Naive thymus-derived CD4-positive, alpha-beta T cell (primary cell): ENCODE results near the gene C1orf174. TPM values are rescaled to one million over a fixed set of nuclear protein-coding genes. Genes with fewer than 3 reads are reported as not detected.

ENCODE experiments used
- ATAC-seq: fragments of 150-1000 bp; cut with Tn5 transposase; 2 replicates; pipeline ENCODE4 v1.10.0; 2021; ENCODE audit warnings: mild to moderate bottlenecking, moderate library complexity
- CTCF ChIA-PET: fragments of 350-600 bp; sonication (Branson Sonifier 250); formaldehyde crosslinking; loops from one replicate; lab custom pipeline; 2021; ENCODE audit warnings: antibody characterized with exemption; lab: Charles Lee
- POLR2A ChIA-PET: fragments of 350-600 bp; sonication (Branson Sonifier 250); formaldehyde crosslinking; loops from one replicate; lab custom pipeline; 2021; ENCODE audit warnings: antibody characterized with exemption, inconsistent platforms; lab: Charles Lee
- DNase-seq, 9 donors: peaks; one replicate each; pipeline versions ENCODE4 v3.0.0 to v3.0.0-alpha.2; 2020 to 2022; ENCODE audit warnings: mixed read lengths in 1 of 9
- H3K27ac ChIP-seq: one replicate; pipeline ENCODE4 v1.7.0; 2013; ENCODE audit warnings: mild to moderate bottlenecking, low read depth, low read length, moderate library complexity
- H3K27me3 ChIP-seq, 2 donors: one replicate each; pipeline ENCODE4 v1.7.0; 2013; ENCODE audit warnings: low read length in 2 of 2, mild to moderate bottlenecking in 2 of 2, moderate library complexity in 2 of 2; ENCODE audit not compliant: control insufficient read depth in 2 of 2, insufficient read depth in 2 of 2
- H3K36me3 ChIP-seq, 3 experiments: 1 replicate in 2 of 3; 2 replicates in 1 of 3; pipeline ENCODE4 v1.7.0; 2013; ENCODE audit warnings: low read length in 3 of 3, mild to moderate bottlenecking in 3 of 3, moderate library complexity in 1 of 3; ENCODE audit not compliant: insufficient read depth in 3 of 3, control insufficient read depth in 2 of 3
- H3K4me1 ChIP-seq, 2 donors: one replicate each; pipeline ENCODE4 v1.7.0; 2013; ENCODE audit warnings: low read length in 2 of 2, mild to moderate bottlenecking in 2 of 2, moderate library complexity in 1 of 2; ENCODE audit not compliant: control insufficient read depth in 2 of 2, insufficient read depth in 2 of 2
- H3K4me3 ChIP-seq: 2 replicates; pipeline ENCODE4 v1.7.0; 2013; ENCODE audit warnings: mild to moderate bottlenecking, low read length
- H3K9me3 ChIP-seq, 3 experiments: 1 replicate in 2 of 3; 2 replicates in 1 of 3; pipeline ENCODE4 v1.7.0; 2013; ENCODE audit warnings: low read length in 3 of 3; ENCODE audit not compliant: control insufficient read depth in 2 of 3
- H3K27ac Mint-ChIP-seq, 9 donors: one replicate each; pipeline ENCODE4 v1.8.0; 2020 to 2022; ENCODE audit warnings: mixed read lengths in 9 of 9, mild to moderate bottlenecking in 8 of 9, moderate library complexity in 5 of 9, inconsistent platforms in 2 of 9
- H3K27me3 Mint-ChIP-seq, 5 donors: one replicate each; pipeline ENCODE4 v1.8.0; 2021 to 2022; ENCODE audit warnings: mixed read lengths in 5 of 5, mild to moderate bottlenecking in 1 of 5
- H3K36me3 Mint-ChIP-seq, 5 donors: one replicate each; pipeline ENCODE4 v1.8.0; 2020 to 2022; ENCODE audit warnings: mixed read lengths in 5 of 5, mild to moderate bottlenecking in 3 of 5, inconsistent platforms in 1 of 5
- H3K4me1 Mint-ChIP-seq, 7 donors: one replicate each; pipeline ENCODE4 v1.8.0; 2020 to 2022; ENCODE audit warnings: mixed read lengths in 7 of 7, mild to moderate bottlenecking in 3 of 7, inconsistent platforms in 1 of 7
- H3K4me3 Mint-ChIP-seq, 10 donors: one replicate each; pipeline ENCODE4 v1.8.0; 2020 to 2022; ENCODE audit warnings: mild to moderate bottlenecking in 10 of 10, mixed read lengths in 10 of 10, moderate library complexity in 6 of 10, inconsistent platforms in 2 of 10
- H3K9me3 Mint-ChIP-seq, 11 donors: one replicate each; pipeline ENCODE4 v1.8.0; 2020 to 2022; ENCODE audit warnings: mixed read lengths in 11 of 11, mild to moderate bottlenecking in 4 of 11, inconsistent platforms in 1 of 11, moderate library complexity in 1 of 11
- intact Hi-C, 2 donors: fragments of 100-400 bp; cut with micrococcal nuclease; formaldehyde crosslinking; loops; one replicate each; pipeline ENCODE4 v1.15.1; 2023
- polyA plus RNA-seq, 2 donors: library from polyadenylated mRNA; unstranded; fragments of 300-500 nt; fragmentation: Illumina TruSeq; gene quantifications; one replicate each; pipeline ENCODE4 v1.2.3, GENCODE V29; 2021
- total RNA-seq, 6 experiments: library from RNA in 5 of 6; stranded (reverse) in 5 of 6; gene quantifications; 1 replicate in 5 of 6; 2 replicates in 1 of 6; pipeline ENCODE4 v1.2.3 and lab custom pipeline; 2021 to 2026

Gene C1orf174
- total and polyA plus RNA-seq, 7 experiments from 2014 or later, result 17.0 to 34.7 (median 27.1) TPM

GRCh38 chr1:3890389-3891328 is 9.4 kb downstream of the C1orf174 start:
- H3K9me3 ChIP-seq, result no peaks in the 10 kb centered on the region
- CTCF ChIA-PET, result no interaction called here
- Mint-ChIP-seq H3K4me1 (peaks cover 0 to 20% (median 6%) of the 10 kb centered on the region in 7 donors), H3K27ac (peak overlapping the region in 4 of 9 donors; percentile 55 to 77 (median 68)), H3K36me3 (peaks cover 4 to 40% (median 11%) of the 10 kb centered on the region in 5 donors), H3K27me3 (no peaks in the 10 kb centered on the region), H3K4me3 (peak overlapping the region in 2 of 10 donors; percentile 48 to 49), H3K9me3 (no peaks in the 10 kb centered on the region)
- H3K4me3 ChIP-seq, result no peak overlapping the region
- no peak overlapping the region for H3K27ac ChIP-seq
- peaks cover 0 to 23% of the 10 kb centered on the region in 2 donors for H3K4me1 ChIP-seq
- ATAC-seq, result peak; percentile 84
- peaks cover 0 to 69% (median 7%) of the 10 kb centered on the region in 3 experiments for H3K36me3 ChIP-seq
- DNase-seq, result no peak
- intact Hi-C loops, result no loop called here
- POLR2A ChIA-PET, result interaction anchor here (1.0 to 1.3 kb wide), 2 partner anchors 9 to 13 kb away, joined by 3 to 5 read pairs; partner anchors contain the start of gene C1orf174
- H3K27me3 ChIP-seq, result no peaks in the 10 kb centered on the region

DNA sequence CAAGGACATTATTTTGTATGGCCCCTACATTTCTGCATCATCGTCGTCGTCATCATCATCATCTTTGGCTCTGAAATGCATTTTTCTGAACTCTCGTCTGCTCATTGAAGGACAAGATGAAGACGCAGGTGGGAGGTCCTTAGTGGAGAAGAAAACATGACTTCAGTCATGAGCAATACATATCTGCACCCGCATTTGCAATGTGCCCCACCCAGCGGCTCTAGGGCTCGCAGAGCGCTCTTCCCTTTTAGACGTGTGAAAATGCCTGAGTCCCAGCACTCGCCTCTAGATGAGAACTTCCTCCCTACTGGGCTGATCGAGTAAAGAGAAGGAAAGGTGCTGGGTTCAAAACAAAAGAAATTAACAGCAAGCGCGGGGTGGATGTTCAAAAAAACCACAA is 10.1 kb downstream of the C1orf174 start:
- Histone ChIP-seq H3K36me3 (peaks cover 0 to 68% (median 7%) of the 10 kb centered on the region in 3 experiments), H3K27me3 (no peaks in the 10 kb centered on the region), H3K4me3 (no peak overlapping the region), H3K27ac (no peak overlapping the region), H3K9me3 (no peaks in the 10 kb centered on the region), H3K4me1 (peaks cover 0 to 23% of the 10 kb centered on the region in 2 donors)
- DNase-seq, result no peak
- Mint-ChIP-seq H3K27ac (peak overlapping the region in 4 of 9 donors; percentile 38 to 62 (median 50)), H3K4me3 (peak overlapping the region in 1 of 10 donors; percentile 49), H3K36me3 (peaks cover 5 to 35% (median 12%) of the 10 kb centered on the region in 5 donors), H3K4me1 (peaks cover 0 to 20% (median under 1%) of the 10 kb centered on the region in 7 donors), H3K9me3 (no peaks in the 10 kb centered on the region), H3K27me3 (no peaks in the 10 kb centered on the region)
- POLR2A ChIA-PET, result no interaction called here
- CTCF ChIA-PET, result no interaction called here
- intact Hi-C loops, result no loop called here
- ATAC-seq, result peak; percentile 72

DNA sequence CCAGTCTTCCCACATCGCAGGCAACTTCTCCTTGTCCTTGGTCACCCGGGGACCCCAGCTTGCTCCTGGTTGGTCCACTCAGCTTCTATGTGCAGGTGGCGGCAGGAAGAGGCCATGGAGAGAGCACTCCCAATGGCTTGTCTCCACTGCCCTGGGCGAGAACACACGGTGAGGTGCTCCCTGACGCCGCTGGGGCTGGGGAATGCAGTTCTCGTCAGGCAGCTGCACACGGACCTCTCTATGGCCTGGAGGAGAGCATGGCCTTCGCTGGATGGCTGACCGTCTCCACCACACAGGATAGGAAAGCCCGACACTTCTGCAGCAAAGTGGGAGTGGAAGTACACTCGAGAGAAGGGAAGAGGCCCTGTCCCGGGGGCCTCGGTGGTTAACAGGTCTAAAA is 11.8 kb downstream of the C1orf174 start:
- no peaks in the 10 kb centered on the region for H3K9me3 ChIP-seq
- no peak for DNase-seq
- H3K36me3 ChIP-seq, result peaks cover 0 to 80% (median 7%) of the 10 kb centered on the region in 3 experiments
- POLR2A ChIA-PET, result interaction anchor here (0.6 kb wide), 1 partner anchor 11 kb away, joined by 3 read pairs; no protein-coding TSS in a partner anchor
- Mint-ChIP-seq H3K27ac (peak overlapping the region in 1 of 9 donors; percentile 46), H3K9me3 (no peaks in the 10 kb centered on the region), H3K4me1 (peaks cover 0 to 22% (median 0%) of the 10 kb centered on the region in 7 donors), H3K4me3 (no peak overlapping the region), H3K36me3 (peaks cover 12 to 43% (median 17%) of the 10 kb centered on the region in 5 donors), H3K27me3 (no peaks in the 10 kb centered on the region)
- ATAC-seq, result no peak
- H3K27ac ChIP-seq, result no peak overlapping the region
- intact Hi-C loops, result no loop called here
- no peaks in the 10 kb centered on the region for H3K27me3 ChIP-seq
- CTCF ChIA-PET, result no interaction called here
- no peak overlapping the region for H3K4me3 ChIP-seq
- peaks cover 0 to 26% of the 10 kb centered on the region in 2 donors for H3K4me1 ChIP-seq

- H3K36me3 ChIP-seq, result peaks cover 0 to 74% (median 7%) of the 10 kb centered on the region in 3 experiments
- H3K36me3 Mint-ChIP-seq, result peaks cover 12 to 45% (median 19%) of the 10 kb centered on the region in 5 donors
- intact Hi-C loops, result no loop called here
- H3K9me3 ChIP-seq, result no peaks in the 10 kb centered on the region
- no peak overlapping the region for H3K27ac ChIP-seq
- peaks cover 0 to 18% (median 0%) of the 10 kb centered on the region in 7 donors for H3K4me1 Mint-ChIP-seq
- no peak overlapping the region for H3K4me3 Mint-ChIP-seq
- peaks cover 0 to 26% of the 10 kb centered on the region in 2 donors for H3K4me1 ChIP-seq
- no peaks in the 10 kb centered on the region for H3K27me3 Mint-ChIP-seq
- peak overlapping the region in 1 of 9 donors; percentile 4 for H3K27ac Mint-ChIP-seq
- CTCF ChIA-PET, result interaction anchor here (1.1 kb wide), 1 partner anchor 28 kb away, joined by 4 read pairs; no protein-coding TSS in a partner anchor
- no peak overlapping the region for H3K4me3 ChIP-seq
- no peaks in the 10 kb centered on the region for H3K27me3 ChIP-seq
- H3K9me3 Mint-ChIP-seq, result no peaks in the 10 kb centered on the region
- POLR2A ChIA-PET, result interaction anchor here (1.2 kb wide), 1 partner anchor 9 kb away, joined by 5 read pairs; no protein-coding TSS in a partner anchor
- ATAC-seq (no peak), DNase-seq (no peak)
Observed at GRCh38 chr1:3886691-3887090, 13.4 kb downstream of the C1orf174 start.

DNA sequence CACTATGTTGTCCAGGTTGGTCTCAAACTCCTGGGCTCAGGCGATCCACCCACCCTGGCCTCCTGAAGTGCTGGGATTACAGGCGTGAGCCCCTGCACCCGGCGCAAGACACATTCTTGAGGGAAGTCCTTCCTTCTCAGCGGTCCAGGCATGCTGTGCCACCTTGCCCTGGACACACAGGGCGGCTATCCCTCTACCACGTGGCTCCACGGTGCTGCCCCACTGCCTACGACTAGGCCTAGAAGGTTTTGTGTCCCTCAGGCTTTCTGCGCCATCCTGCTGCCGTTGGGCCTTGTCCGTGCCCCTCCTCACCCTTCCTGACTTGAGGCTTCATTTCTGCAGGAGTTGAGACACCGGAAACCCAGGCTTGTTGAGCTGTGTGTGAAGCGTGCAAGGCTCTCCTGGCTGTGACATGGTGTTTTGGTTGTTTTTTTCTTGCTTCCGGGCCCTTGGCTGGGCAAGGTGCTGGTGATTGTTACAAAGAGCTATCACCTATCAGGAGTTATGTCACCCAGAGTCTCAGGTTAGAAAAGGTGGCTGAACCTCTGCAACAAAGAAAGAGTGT is 13.9 kb downstream of the C1orf174 start:
- no peaks in the 10 kb centered on the region for H3K27me3 Mint-ChIP-seq
- peak overlapping the region in 2 of 9 donors; percentile 4 to 29 for H3K27ac Mint-ChIP-seq
- ATAC-seq, result no peak
- no peaks in the 10 kb centered on the region for H3K9me3 Mint-ChIP-seq
- POLR2A ChIA-PET, result interaction anchor here (1.2 kb wide), 1 partner anchor 9 kb away, joined by 5 read pairs; no protein-coding TSS in a partner anchor
- Histone ChIP-seq H3K4me1 (peaks cover 0 to 21% of the 10 kb centered on the region in 2 donors), H3K36me3 (peaks cover 0 to 71% (median 7%) of the 10 kb centered on the region in 3 experiments), H3K27me3 (no peaks in the 10 kb centered on the region), H3K27ac (no peak overlapping the region), H3K4me3 (no peak overlapping the region), H3K9me3 (no peaks in the 10 kb centered on the region)
- no peak overlapping the region for H3K4me3 Mint-ChIP-seq
- intact Hi-C loops, result no loop called here
- H3K4me1 Mint-ChIP-seq, result peaks cover 0 to 14% (median 0%) of the 10 kb centered on the region in 7 donors
- CTCF ChIA-PET, result no interaction called here
- H3K36me3 Mint-ChIP-seq, result peaks cover 12 to 45% (median 19%) of the 10 kb centered on the region in 5 donors
- DNase-seq, result no peak

- Histone ChIP-seq H3K4me3 (no peak overlapping the region), H3K27ac (no peak overlapping the region), H3K27me3 (no peaks in the 10 kb centered on the region), H3K4me1 (peaks cover 0 to 17% of the 10 kb centered on the region in 2 donors), H3K9me3 (no peaks in the 10 kb centered on the region), H3K36me3 (peaks cover 0 to 70% (median 8%) of the 10 kb centered on the region in 3 experiments)
- ChIA-PET CTCF (no interaction called here), POLR2A (interaction anchor here (1.2 kb wide), 1 partner anchor 10 kb away, joined by 5 read pairs; no protein-coding TSS in a partner anchor)
- Mint-ChIP-seq H3K27me3 (no peaks in the 10 kb centered on the region), H3K4me1 (peaks cover 0 to 9% (median 0%) of the 10 kb centered on the region in 7 donors), H3K4me3 (no peak overlapping the region), H3K9me3 (no peaks in the 10 kb centered on the region), H3K36me3 (peaks cover 12 to 46% (median 19%) of the 10 kb centered on the region in 5 donors), H3K27ac (no peak overlapping the region)
- ATAC-seq, result no peak
- intact Hi-C loops, result no loop called here
- DNase-seq, result no peak
Observed at GRCh38 chr1:3885611-3886010, 14.5 kb downstream of the C1orf174 start.
